Myocyte (in vitro differentiated cells): Measurements from ENCODE around the gene IRF1. TPM values are rescaled to one million over a fixed set of nuclear protein-coding genes. Genes with fewer than 3 reads are reported as not detected.
A peak's percentile ranks its signal among the peaks of the same experiment; 100 is the strongest.
"Not testable (repeated sequence)": the region's sequence is repeated elsewhere in the genome, so short reads cannot be mapped to it uniquely, and the experiment has no call there.

Experiments used
- DNase-seq: peaks from one replicate; pipeline ENCODE4 v3.0.0-alpha.2; 2012; ENCODE audit warnings: low read depth
- polyA plus RNA-seq: library from polyadenylated mRNA; unstranded; fragments of >200 nt; gene quantifications from one replicate; pipeline ENCODE4 v1.2.1, GENCODE V29; 2012; ENCODE audit warnings: missing spikeins
- total RNA-seq: library from RNA; depleted of rRNA; stranded (reverse); fragments of >200 nt; gene quantifications from 2 replicates; pipeline ENCODE4 v1.2.3, GENCODE V29; 2014

IRF1 gene
- total RNA-seq: 9.8 and 11.7 TPM in 2 replicates
- 37.0 TPM for polyA plus RNA-seq

- peak; percentile 97 for DNase-seq
Observed at GRCh38 chr5:132490484-132491367, at the start of gene IRF1. Gene IRF1 (minus strand): TSS chr5:132490773. CDS start chr5:132489478, 1,295 bp downstream.

GRCh38 chr5:132540149-132540548, 49.6 kb upstream of the IRF1 start:
- no peak for DNase-seq

- DNase-seq: no peak
Observed at GRCh38 chr5:132539716-132540115, 49.1 kb upstream of the IRF1 start.

GRCh38 chr5:132530946-132531345, 40.4 kb upstream of the IRF1 start:
- no peak for DNase-seq

- no peak for DNase-seq
Observed at GRCh38 chr5:132528866-132529634, 38.5 kb upstream of the IRF1 start.

GRCh38 chr5:132528021-132528420, 37.4 kb upstream of the IRF1 start:
- no peak for DNase-seq

- no peak for DNase-seq
Observed at GRCh38 chr5:132526974-132527564, 36.5 kb upstream of the IRF1 start.

- peak; percentile 77 for DNase-seq
Observed at GRCh38 chr5:132526290-132526973, 35.9 kb upstream of the IRF1 start.

GRCh38 chr5:132525299-132525724, 34.7 kb upstream of the IRF1 start:
- DNase-seq: no peak

- DNase-seq: not testable (repeated sequence)
Observed at GRCh38 chr5:132524877-132525276, 34.3 kb upstream of the IRF1 start.

GRCh38 chr5:132522067-132522466, 31.5 kb upstream of the IRF1 start:
- not testable (repeated sequence) for DNase-seq

GRCh38 chr5:132513618-132514336, 23.2 kb upstream of the IRF1 start:
- not testable (repeated sequence) for DNase-seq

- DNase-seq: peak; percentile 29
Observed at GRCh38 chr5:132510076-132510475, 19.5 kb upstream of the IRF1 start.

- peak; percentile 86 for DNase-seq
Observed at GRCh38 chr5:132506094-132506692, 15.6 kb upstream of the IRF1 start.

- peak; percentile 23 for DNase-seq
Observed at GRCh38 chr5:132505641-132506040, 15.1 kb upstream of the IRF1 start.

GRCh38 chr5:132504746-132505145, 14.2 kb upstream of the IRF1 start:
- no peak for DNase-seq

GRCh38 chr5:132503244-132503643, 12.7 kb upstream of the IRF1 start:
- DNase-seq: no peak

- peak; percentile 55 for DNase-seq
Observed at GRCh38 chr5:132501961-132502931, 11.7 kb upstream of the IRF1 start.

- DNase-seq: no peak
Observed at GRCh38 chr5:132501629-132501956, 11.0 kb upstream of the IRF1 start.
